CD4-positive, alpha-beta memory T cell (primary cell): ENCODE results near the gene CEP63. TPM values are rescaled to one million over a fixed set of nuclear protein-coding genes. Genes with fewer than 3 reads are reported as not detected.

Source experiments
- CTCF ChIA-PET: fragments of 350-600 bp; sonication (Branson Sonifier 250); formaldehyde crosslinking; loops from one replicate; lab custom pipeline; 2021; ENCODE audit warnings: inconsistent platforms; ENCODE audit not compliant: partially characterized antibody; lab: Charles Lee
- POLR2A ChIA-PET: fragments of 350-600 bp; sonication (Branson Sonifier 250); formaldehyde crosslinking; loops from one replicate; lab custom pipeline; 2021; ENCODE audit not compliant: partially characterized antibody; lab: Charles Lee
- DNase-seq, 5 donors: peaks; one replicate each; pipeline versions ENCODE4 v3.0.0 to v3.0.0-alpha.2; 2020 to 2022; ENCODE audit warnings: mixed read lengths in 1 of 5
- H3K27ac ChIP-seq: one replicate; pipeline ENCODE4 v1.7.0; 2013; ENCODE audit warnings: low read depth, low read length
- H3K27me3 ChIP-seq: 2 replicates; pipeline ENCODE4 v1.7.0; 2013; ENCODE audit warnings: mild to moderate bottlenecking, low read length, moderate library complexity; ENCODE audit not compliant: insufficient read depth
- H3K36me3 ChIP-seq: 2 replicates; pipeline ENCODE4 v1.7.0; 2013; ENCODE audit warnings: mild to moderate bottlenecking, low read length, moderate library complexity; ENCODE audit not compliant: insufficient read depth
- H3K4me1 ChIP-seq: 2 replicates; pipeline ENCODE4 v1.7.0; 2013; ENCODE audit warnings: mild to moderate bottlenecking, low read length, moderate library complexity; ENCODE audit not compliant: insufficient read depth
- H3K4me3 ChIP-seq, 2 donors: one replicate each; pipeline ENCODE4 v1.7.0; 2013; ENCODE audit warnings: low read length in 2 of 2, mild to moderate bottlenecking in 1 of 2
- H3K9me3 ChIP-seq, 2 donors: one replicate each; pipeline ENCODE4 v1.7.0; 2013; ENCODE audit warnings: low read length in 2 of 2, control low read depth in 1 of 2; ENCODE audit not compliant: control insufficient read depth in 1 of 2
- H3K27ac Mint-ChIP-seq, 7 donors: one replicate each; pipeline ENCODE4 v1.8.0; 2020 to 2021; ENCODE audit warnings: mixed read lengths in 7 of 7, mild to moderate bottlenecking in 6 of 7, inconsistent platforms in 3 of 7, moderate library complexity in 3 of 7
- H3K27me3 Mint-ChIP-seq, 2 donors: one replicate each; pipeline ENCODE4 v1.8.0; 2020 to 2021; ENCODE audit warnings: mixed read lengths in 2 of 2
- H3K36me3 Mint-ChIP-seq, 2 donors: one replicate each; pipeline ENCODE4 v1.8.0; 2020 to 2021; ENCODE audit warnings: mixed read lengths in 2 of 2, inconsistent platforms in 1 of 2, mild to moderate bottlenecking in 1 of 2
- H3K4me1 Mint-ChIP-seq, 4 donors: one replicate each; pipeline ENCODE4 v1.8.0; 2020 to 2021; ENCODE audit warnings: mixed read lengths in 4 of 4, mild to moderate bottlenecking in 1 of 4
- H3K4me3 Mint-ChIP-seq, 8 donors: one replicate each; pipeline ENCODE4 v1.8.0; 2020 to 2021; ENCODE audit warnings: mixed read lengths in 8 of 8, mild to moderate bottlenecking in 7 of 8, moderate library complexity in 6 of 8, inconsistent platforms in 3 of 8
- H3K9me3 Mint-ChIP-seq, 8 donors: one replicate each; pipeline ENCODE4 v1.8.0; 2020 to 2021; ENCODE audit warnings: mixed read lengths in 8 of 8, mild to moderate bottlenecking in 5 of 8, inconsistent platforms in 3 of 8, moderate library complexity in 1 of 8
- intact Hi-C: fragments of 100-400 bp; cut with micrococcal nuclease; formaldehyde crosslinking; loops from one replicate; pipeline ENCODE4 v1.15.1; 2023
- polyA plus RNA-seq, 2 donors: library from polyadenylated mRNA; unstranded; fragments of 300-500 nt; fragmentation: Illumina TruSeq; gene quantifications; one replicate each; pipeline ENCODE4 v1.2.3, GENCODE V29; 2021
- total RNA-seq, 2 experiments: library from RNA; stranded (reverse); gene quantifications; one replicate each; pipeline ENCODE4 v1.2.3, GENCODE V29; 2021

CEP63 gene
- total and polyA plus RNA-seq, 4 experiments from 2014 or later: 12.8 to 40.1 (median 25.6) TPM

DNA sequence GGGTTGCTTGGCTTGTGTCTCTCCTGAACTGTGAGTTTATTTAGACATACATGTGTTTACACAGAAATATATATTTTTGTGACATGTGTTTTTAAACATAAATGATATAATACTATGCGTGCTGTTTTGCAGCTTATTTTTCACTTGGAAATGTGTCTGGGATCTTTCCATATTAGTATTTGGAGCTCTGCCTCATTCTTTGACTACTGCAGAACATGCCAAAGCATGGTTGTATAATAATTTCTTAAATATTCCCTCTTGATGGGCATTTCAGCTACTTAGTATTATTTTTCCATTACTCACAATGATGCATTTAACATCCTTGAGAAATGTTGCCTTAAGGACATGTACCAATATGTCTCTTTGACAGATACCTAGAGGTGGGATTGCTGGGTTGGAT lies 19.5 kb upstream of the CEP63 start:
- H3K36me3 Mint-ChIP-seq: no peaks in the 10 kb centered on the region
- Histone ChIP-seq H3K27ac (no peak overlapping the region), H3K4me1 (no peaks in the 10 kb centered on the region), H3K9me3 (no peaks in the 10 kb centered on the region), H3K36me3 (no peaks in the 10 kb centered on the region), H3K27me3 (no peaks in the 10 kb centered on the region), H3K4me3 (no peak overlapping the region)
- no peaks in the 10 kb centered on the region for H3K9me3 Mint-ChIP-seq
- CTCF ChIA-PET: interaction anchor here (0.6 to 2.0 kb wide), 3 partner anchors 11 to 28 kb away, joined by 3 to 4 read pairs (median 3); no protein-coding TSS in a partner anchor
- H3K4me1 Mint-ChIP-seq: no peaks in the 10 kb centered on the region
- H3K27ac Mint-ChIP-seq: no peak overlapping the region
- H3K4me3 Mint-ChIP-seq: no peak overlapping the region
- DNase-seq: no peak
- intact Hi-C loops: no loop called here
- POLR2A ChIA-PET: no interaction called here
- H3K27me3 Mint-ChIP-seq: peaks cover 4 to 7% of the 10 kb centered on the region in 2 donors

DNA sequence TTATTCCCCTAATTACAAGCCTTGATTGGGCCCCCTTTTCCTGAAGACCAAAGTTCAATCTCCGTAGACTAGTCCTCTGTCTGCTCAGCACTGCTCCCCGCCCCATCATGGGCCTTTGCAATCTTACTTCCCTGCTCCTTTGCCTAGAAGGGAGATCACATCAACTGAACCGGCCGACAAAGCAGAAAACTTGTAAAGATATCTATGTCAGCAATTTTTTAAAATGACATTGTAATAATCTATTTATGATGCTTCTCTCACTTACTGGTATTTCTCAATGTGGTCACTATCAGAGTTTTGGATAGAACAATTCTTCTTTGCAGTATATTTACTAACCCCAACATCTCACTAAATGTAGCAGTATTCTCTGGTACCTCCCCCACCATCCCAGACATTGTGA lies 17.3 kb upstream of the CEP63 start:
- Mint-ChIP-seq H3K36me3 (peaks cover 0 to 3% of the 10 kb centered on the region in 2 donors), H3K9me3 (no peaks in the 10 kb centered on the region), H3K4me3 (no peak overlapping the region), H3K27ac (peak overlapping the region in 1 of 7 donors; percentile 60), H3K27me3 (no peaks in the 10 kb centered on the region), H3K4me1 (peaks cover 0 to 1% (median 0%) of the 10 kb centered on the region in 4 donors)
- DNase-seq: no peak
- Histone ChIP-seq H3K27ac (no peak overlapping the region), H3K27me3 (no peaks in the 10 kb centered on the region), H3K4me3 (no peak overlapping the region), H3K36me3 (no peaks in the 10 kb centered on the region), H3K9me3 (no peaks in the 10 kb centered on the region), H3K4me1 (no peaks in the 10 kb centered on the region)
- ChIA-PET POLR2A (no interaction called here), CTCF (no interaction called here)
- intact Hi-C loops: no loop called here

DNA sequence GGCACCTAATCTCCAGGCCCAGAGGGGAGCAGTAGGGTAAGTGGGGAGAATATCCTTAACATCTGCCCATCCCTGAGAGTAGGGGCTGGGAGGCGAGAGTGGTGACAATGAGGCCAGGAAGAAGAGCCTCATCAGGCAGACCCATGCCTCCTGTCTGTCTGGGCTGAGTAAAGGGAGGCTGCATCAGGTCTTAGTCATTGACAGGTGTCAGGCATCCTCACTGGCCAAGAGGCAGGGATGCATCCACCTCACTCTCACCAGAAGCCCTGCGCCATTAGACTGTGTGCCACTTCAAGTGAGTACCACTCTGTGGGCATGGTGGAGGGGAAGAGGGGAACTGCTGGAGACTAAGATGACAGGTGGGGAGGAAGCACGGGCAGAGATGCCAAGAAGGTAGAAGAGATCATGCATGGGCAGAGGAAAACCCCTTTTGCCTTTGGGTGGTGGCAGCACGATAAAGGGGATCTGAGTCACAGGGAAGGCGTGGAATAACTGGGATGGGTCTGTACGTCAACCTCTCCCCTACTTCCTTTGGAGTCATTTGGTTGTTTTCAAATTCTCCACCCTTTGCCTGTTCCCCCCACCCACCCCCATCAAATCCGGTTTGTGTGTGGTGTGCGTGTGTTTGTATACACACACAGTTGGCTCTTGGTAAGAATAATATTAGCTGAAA lies 14.2 kb upstream of the CEP63 start:
- Histone ChIP-seq H3K4me1 (no peaks in the 10 kb centered on the region), H3K27me3 (no peaks in the 10 kb centered on the region), H3K9me3 (no peaks in the 10 kb centered on the region), H3K27ac (no peak overlapping the region), H3K4me3 (no peak overlapping the region), H3K36me3 (peaks cover 5% of the 10 kb centered on the region)
- no peak for DNase-seq
- Mint-ChIP-seq H3K36me3 (peaks cover 7 to 15% of the 10 kb centered on the region in 2 donors), H3K4me1 (peaks cover 0 to 5% (median 3%) of the 10 kb centered on the region in 4 donors), H3K27ac (peak overlapping the region in 1 of 7 donors; percentile 51), H3K27me3 (no peaks in the 10 kb centered on the region), H3K4me3 (no peak overlapping the region), H3K9me3 (no peaks in the 10 kb centered on the region)
- CTCF ChIA-PET: interaction anchor here (5.5 to 8.7 kb wide), 4 partner anchors 13 to 272 kb away, joined by 28 to 132 read pairs (median 94); partner anchors contain the start of genes ANAPC13 and CEP63
- POLR2A ChIA-PET: no interaction called here
- intact Hi-C loops: loop anchor here (10.0 kb wide), 1 partner anchor 107 kb away; no protein-coding TSS in a partner anchor

DNA sequence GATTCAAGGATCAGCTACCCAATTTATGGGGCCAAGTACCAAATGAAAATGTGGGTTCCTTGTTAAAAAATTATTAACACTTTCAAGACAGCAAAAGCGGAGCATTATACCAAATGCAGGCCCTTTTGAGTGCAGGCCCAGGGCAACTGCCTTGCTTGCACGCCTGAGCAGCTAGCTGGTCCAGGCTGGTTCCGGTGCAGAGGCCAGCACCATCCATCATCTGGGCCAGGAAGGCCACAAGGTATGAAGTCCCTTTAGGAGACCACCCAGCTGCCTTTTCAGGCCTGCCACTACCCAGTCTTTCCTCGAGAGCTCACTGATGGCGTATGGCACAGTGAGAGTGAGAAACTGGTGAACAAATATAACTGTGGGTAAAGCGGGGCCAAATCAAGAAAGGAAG lies 13.0 kb upstream of the CEP63 start:
- H3K36me3 Mint-ChIP-seq: peaks cover 17 to 25% of the 10 kb centered on the region in 2 donors
- peaks cover 10% of the 10 kb centered on the region for H3K36me3 ChIP-seq
- ChIA-PET POLR2A (interaction anchor here (5.0 kb wide), 1 partner anchor 13 kb away, joined by 31 read pairs; the partner anchor contains the start of genes ANAPC13 and CEP63), CTCF (interaction anchor here (1.1 to 8.7 kb wide), 15 partner anchors 9 to 274 kb away, joined by 3 to 132 read pairs (median 7); partner anchors contain the start of genes ANAPC13 and CEP63)
- no peaks in the 10 kb centered on the region for H3K27me3 Mint-ChIP-seq
- no peaks in the 10 kb centered on the region for H3K4me1 ChIP-seq
- intact Hi-C loops: loop anchor here (10.0 kb wide), 1 partner anchor 108 kb away; no protein-coding TSS in a partner anchor
- H3K27me3 ChIP-seq: no peaks in the 10 kb centered on the region
- H3K4me1 Mint-ChIP-seq: peaks cover 0 to 5% (median 3%) of the 10 kb centered on the region in 4 donors
- no peak overlapping the region for H3K27ac Mint-ChIP-seq
- no peak overlapping the region for H3K4me3 Mint-ChIP-seq
- no peak for DNase-seq
- H3K9me3 ChIP-seq: no peaks in the 10 kb centered on the region
- no peak overlapping the region for H3K4me3 ChIP-seq
- H3K27ac ChIP-seq: no peak overlapping the region
- H3K9me3 Mint-ChIP-seq: no peaks in the 10 kb centered on the region

DNA sequence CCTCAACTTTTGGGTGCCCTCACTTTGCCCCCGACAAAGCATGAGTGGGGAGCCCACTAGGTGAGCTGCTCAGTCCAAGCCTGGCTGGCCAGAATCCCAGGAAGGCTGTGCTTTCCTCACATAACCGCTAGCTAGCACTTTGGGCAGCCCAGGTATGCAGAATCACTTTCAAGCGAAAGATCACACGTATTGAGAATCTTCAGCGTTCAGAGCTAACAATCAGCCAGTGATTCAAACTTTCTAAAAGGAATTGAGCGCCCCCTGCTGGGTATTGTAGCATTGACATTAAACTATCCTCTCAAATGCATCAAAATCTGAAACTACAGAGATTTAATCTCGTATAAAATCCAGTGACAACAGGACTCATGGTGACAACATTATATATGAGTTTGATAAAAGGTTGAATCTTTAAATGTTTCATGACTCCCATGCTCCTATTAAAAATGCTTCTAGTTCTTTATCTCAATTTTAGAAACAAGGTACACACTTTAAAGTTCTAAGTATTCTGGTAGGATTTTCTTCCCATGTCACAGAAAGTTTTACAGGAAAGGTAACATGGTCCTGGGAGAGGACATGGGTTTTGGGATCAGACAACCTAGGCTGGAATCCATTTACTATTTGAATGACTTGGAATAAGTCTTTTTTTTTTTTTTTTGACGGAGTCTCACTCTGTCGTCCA lies 11.8 kb upstream of the CEP63 start:
- H3K27ac Mint-ChIP-seq: peak overlapping the region in 2 of 7 donors; percentile 8 to 80
- peaks cover 21% of the 10 kb centered on the region for H3K36me3 ChIP-seq
- intact Hi-C loops: loop anchor here (1.0 to 10.0 kb wide), 4 partner anchors 109 to 277 kb away; no protein-coding TSS in a partner anchor
- H3K9me3 Mint-ChIP-seq: no peaks in the 10 kb centered on the region
- H3K27ac ChIP-seq: no peak overlapping the region
- H3K27me3 ChIP-seq: no peaks in the 10 kb centered on the region
- ChIA-PET POLR2A (interaction anchor here (1.0 to 5.0 kb wide), 2 partner anchors 12 to 166 kb away, joined by 4 to 31 read pairs; partner anchors contain the start of genes ANAPC13 and CEP63), CTCF (interaction anchor here (0.6 to 8.7 kb wide), 29 partner anchors 9 to 1751 kb away, joined by 3 to 132 read pairs (median 4); partner anchors contain the start of genes ANAPC13 and CEP63)
- peaks cover 0 to 5% (median 3%) of the 10 kb centered on the region in 4 donors for H3K4me1 Mint-ChIP-seq
- H3K4me1 ChIP-seq: no peaks in the 10 kb centered on the region
- peaks cover 21 to 36% of the 10 kb centered on the region in 2 donors for H3K36me3 Mint-ChIP-seq
- peak; percentile 67 to 80 (median 72) for DNase-seq
- H3K9me3 ChIP-seq: no peaks in the 10 kb centered on the region
- H3K27me3 Mint-ChIP-seq: no peaks in the 10 kb centered on the region
- no peak overlapping the region for H3K4me3 Mint-ChIP-seq
- no peak overlapping the region for H3K4me3 ChIP-seq

DNA sequence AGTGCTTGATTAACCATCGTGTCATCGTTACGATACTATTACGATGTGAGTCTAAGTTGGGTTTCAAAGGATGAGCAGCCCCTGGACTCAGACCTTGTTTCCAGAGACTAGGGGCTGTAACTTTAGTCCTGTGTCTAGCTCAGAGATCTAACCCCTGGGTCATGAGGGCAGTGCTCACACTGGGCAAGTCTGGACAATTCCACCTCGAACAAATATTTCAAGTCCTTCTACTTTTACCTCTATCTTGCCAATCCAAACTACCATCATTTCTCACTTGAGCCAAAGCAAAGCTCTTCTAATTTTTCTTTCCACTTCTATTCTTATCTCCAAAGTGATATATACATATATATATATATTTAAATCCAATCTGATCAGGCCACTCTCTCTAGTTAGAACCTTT lies 10.9 kb upstream of the CEP63 start:
- DNase-seq: no peak
- intact Hi-C loops: loop anchor here (1.0 to 10.0 kb wide), 4 partner anchors 110 to 278 kb away; no protein-coding TSS in a partner anchor
- Histone ChIP-seq H3K4me3 (no peak overlapping the region), H3K9me3 (no peaks in the 10 kb centered on the region), H3K27me3 (no peaks in the 10 kb centered on the region), H3K27ac (no peak overlapping the region), H3K4me1 (no peaks in the 10 kb centered on the region), H3K36me3 (peaks cover 23% of the 10 kb centered on the region)
- Mint-ChIP-seq H3K36me3 (peaks cover 21 to 38% of the 10 kb centered on the region in 2 donors), H3K27ac (no peak overlapping the region), H3K4me1 (peaks cover 0 to 6% (median 3%) of the 10 kb centered on the region in 4 donors), H3K27me3 (no peaks in the 10 kb centered on the region), H3K4me3 (no peak overlapping the region), H3K9me3 (no peaks in the 10 kb centered on the region)
- CTCF ChIA-PET: interaction anchor here (0.6 to 8.7 kb wide), 13 partner anchors 10 to 281 kb away, joined by 3 to 132 read pairs (median 7); partner anchors contain the start of genes ANAPC13 and CEP63
- POLR2A ChIA-PET: interaction anchor here (5.0 kb wide), 1 partner anchor 11 kb away, joined by 31 read pairs; the partner anchor contains the start of genes ANAPC13 and CEP63
